NCI-H82 treated with DMSO at 0.1 percent for 48 hours (cell line): ENCODE measurements around the gene SYNGR3.

Source experiments
- DNase-seq: peaks from one replicate; lab custom pipeline; 2025; ENCODE audit not compliant: unreplicated experiment; lab: John Stamatoyannopoulos, UW

SYNGR3 gene

GRCh38 chr16:2039274-2040031, 49.7 kb downstream of the SYNGR3 start:
- no peak for DNase-seq

GRCh38 chr16:2040041-2040786, 50.4 kb downstream of the SYNGR3 start:
- no peak for DNase-seq

- no peak for DNase-seq
Measured at GRCh38 chr16:2040787-2041522, 51.2 kb downstream of the SYNGR3 start.

GRCh38 chr16:2042171-2042985, 52.6 kb downstream of the SYNGR3 start:
- no peak for DNase-seq

DNA sequence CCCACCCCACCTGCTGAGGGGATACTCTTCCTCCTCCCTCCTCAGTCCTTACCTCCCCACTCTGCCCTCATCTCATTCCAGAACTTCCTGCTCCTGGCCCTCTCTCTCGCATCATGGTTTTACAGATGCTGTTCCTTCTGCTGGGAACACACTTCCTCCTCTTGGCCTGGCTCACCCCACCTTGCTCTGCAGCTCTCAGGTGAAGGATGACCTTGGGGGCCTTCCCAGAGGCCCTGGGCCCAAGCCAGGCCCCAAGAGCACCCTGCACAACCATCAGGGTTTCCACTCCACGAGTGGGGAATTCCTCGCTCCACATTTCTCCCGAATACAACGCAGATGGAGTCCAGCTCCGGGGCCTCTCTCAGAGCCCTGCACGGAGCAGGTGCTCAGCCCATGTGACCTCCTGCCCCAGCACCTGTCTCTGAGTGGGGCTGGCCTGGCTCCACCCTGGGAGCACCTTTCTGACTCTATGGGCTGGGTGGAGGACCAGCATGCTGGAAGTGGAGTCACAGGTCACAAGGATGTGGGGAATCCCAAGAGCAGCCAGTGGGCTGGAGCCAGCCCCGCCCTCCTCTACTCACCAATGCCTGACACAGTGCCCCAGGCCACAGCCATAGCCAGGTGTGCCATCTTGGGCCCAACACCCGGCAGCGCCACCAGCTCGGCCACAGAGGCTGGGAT, 53.4 kb downstream of the SYNGR3 start:
- no peak for DNase-seq
